AG04449 (cell line): ENCODE data around the gene HAUS7.

Source experiments
- CTCF ChIA-PET: fragments of 350-600 bp; formaldehyde crosslinking; extraction: SDS; loops from one replicate; lab custom pipeline; 2021; ENCODE audit warnings: antibody characterized with exemption; lab: Yijun Ruan, JAX
- POLR2A ChIA-PET: fragments of 400-600, 350-600 bp; formaldehyde crosslinking; extraction: SDS; loops from one replicate; lab custom pipeline; 2020; ENCODE audit warnings: antibody characterized with exemption, inconsistent platforms; lab: Yijun Ruan, JAX
- DNase-seq: peaks from one replicate; pipeline ENCODE4 v3.0.0-alpha.2; 2010; ENCODE audit warnings: low read depth, low spot score
- H3K4me3 ChIP-seq: 2 replicates; pipeline ENCODE4 v1.5.1; 2011; ENCODE audit warnings: low read depth, mild to moderate bottlenecking, control low read depth, low read length
- TF ChIP-seq, protein P1 (sequence below): IDR thresholded peaks from one replicate; pipeline ENCODE4 v1.5.1; 2011; ENCODE audit warnings: mild to moderate bottlenecking, moderate library complexity, low read length, control low read depth, inconsistent platforms; ENCODE audit not compliant: insufficient read depth; ENCODE audit errors: missing control alignments

The HAUS7 gene

DNA sequence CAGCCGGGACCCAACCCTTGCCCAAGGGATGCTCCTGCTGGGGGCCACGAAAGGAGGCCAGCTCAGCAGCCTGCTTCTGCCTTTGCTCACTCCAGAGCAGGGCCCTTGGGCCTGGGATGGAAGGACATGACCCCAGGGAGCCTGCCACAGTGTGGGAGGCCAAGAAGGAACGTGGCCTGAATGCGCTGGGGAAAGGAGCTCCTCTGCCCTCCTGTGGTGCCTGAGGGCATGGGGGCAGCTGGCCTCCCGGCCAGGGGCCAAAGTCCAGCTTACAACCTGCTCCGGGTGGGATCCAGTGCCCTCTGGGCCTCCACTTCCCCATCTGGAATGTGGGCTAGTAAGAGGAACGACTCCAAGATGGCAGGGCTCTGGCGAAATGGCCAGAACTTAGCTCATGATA, 45.1 kb upstream of the HAUS7 start:
- no peak overlapping the region for H3K4me3 ChIP-seq
- POLR2A ChIA-PET = interaction anchor here (2.4 kb wide), 1 partner anchor 44 kb away, joined by 9 read pairs; the partner anchor contains the start of gene HAUS7
- TF ChIP-seq, protein P1, sequence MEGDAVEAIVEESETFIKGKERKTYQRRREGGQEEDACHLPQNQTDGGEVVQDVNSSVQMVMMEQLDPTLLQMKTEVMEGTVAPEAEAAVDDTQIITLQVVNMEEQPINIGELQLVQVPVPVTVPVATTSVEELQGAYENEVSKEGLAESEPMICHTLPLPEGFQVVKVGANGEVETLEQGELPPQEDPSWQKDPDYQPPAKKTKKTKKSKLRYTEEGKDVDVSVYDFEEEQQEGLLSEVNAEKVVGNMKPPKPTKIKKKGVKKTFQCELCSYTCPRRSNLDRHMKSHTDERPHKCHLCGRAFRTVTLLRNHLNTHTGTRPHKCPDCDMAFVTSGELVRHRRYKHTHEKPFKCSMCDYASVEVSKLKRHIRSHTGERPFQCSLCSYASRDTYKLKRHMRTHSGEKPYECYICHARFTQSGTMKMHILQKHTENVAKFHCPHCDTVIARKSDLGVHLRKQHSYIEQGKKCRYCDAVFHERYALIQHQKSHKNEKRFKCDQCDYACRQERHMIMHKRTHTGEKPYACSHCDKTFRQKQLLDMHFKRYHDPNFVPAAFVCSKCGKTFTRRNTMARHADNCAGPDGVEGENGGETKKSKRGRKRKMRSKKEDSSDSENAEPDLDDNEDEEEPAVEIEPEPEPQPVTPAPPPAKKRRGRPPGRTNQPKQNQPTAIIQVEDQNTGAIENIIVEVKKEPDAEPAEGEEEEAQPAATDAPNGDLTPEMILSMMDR = no peak
- DNase-seq = no peak
- CTCF ChIA-PET = interaction anchor here (0.9 to 2.5 kb wide), 4 partner anchors 21 to 55 kb away, joined by 3 to 10 read pairs (median 4); partner anchors contain the start of genes BGN and HAUS7

DNA sequence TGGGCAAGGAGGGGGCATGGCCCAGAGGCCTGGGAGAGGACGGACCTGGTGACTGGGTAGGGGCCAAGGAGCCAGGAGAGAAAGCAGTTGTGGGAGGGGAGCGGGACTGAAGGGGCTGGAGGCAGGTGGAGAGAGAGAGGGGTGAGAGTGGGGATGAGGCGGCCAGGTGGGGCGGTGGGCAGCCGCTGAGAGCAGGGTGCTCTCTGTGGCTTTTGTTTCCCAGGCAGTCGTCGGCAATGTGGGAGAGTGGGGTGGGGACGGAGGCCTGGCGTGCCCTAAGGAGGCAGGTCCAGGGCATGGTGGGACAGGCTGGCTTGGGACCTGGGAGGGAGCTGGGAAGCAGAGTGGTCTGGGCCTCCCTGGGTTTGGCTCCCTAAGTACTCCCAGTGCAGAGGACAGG, 43.9 kb upstream of the HAUS7 start:
- CTCF ChIA-PET = interaction anchor here (2.5 kb wide), 1 partner anchor 44 kb away, joined by 10 read pairs; the partner anchor contains the start of gene HAUS7
- no peak for DNase-seq
- TF ChIP-seq, protein P1 = no peak
- H3K4me3 ChIP-seq = no peak overlapping the region
- POLR2A ChIA-PET = interaction anchor here (2.4 kb wide), 1 partner anchor 43 kb away, joined by 9 read pairs; the partner anchor contains the start of gene HAUS7

DNA sequence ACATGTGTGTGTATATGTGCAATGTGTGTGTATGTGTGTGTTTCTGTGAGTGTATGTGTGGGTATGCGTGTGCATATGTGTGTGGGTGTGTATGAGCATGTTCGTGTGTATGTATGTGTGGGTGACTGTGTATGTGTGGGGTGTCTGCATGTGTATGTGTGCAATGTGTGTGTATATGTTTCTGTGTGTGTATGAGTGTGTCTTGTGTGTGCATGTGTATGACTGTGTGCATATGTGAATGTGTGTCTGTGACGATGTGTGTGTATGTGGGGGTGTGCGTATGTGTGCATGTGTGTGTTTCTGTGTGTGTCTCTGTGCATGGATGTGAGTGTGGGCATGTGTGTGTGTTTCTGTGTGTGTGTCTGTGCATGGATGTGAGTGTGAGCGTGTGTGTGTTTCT, 42.9 kb upstream of the HAUS7 start:
- no peak overlapping the region for H3K4me3 ChIP-seq
- TF ChIP-seq, protein P1 = no peak
- no peak for DNase-seq
- ChIA-PET POLR2A (interaction anchor here (1.3 kb wide), 1 partner anchor 42 kb away, joined by 4 read pairs; no protein-coding TSS in a partner anchor), CTCF (no interaction called here)

DNA sequence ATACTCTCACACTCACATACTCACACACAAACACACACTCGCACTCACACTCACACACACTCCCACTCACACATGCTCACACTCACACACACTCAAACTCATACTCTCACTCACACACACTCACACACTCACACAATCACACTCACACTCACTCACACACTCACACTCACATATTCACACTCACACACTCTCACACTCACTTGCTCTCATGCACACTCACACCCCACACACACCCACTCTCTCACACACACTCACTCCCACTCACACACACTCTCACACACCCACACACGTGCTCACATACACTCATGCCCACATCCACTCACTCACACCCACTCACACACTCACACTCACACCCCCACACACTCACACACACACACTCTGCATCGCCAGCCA, 42.1 kb upstream of the HAUS7 start:
- CTCF ChIA-PET = no interaction called here
- TF ChIP-seq, protein P1 = no peak
- POLR2A ChIA-PET = interaction anchor here (0.7 to 1.3 kb wide), 2 partner anchors 41 to 43 kb away, joined by 3 to 4 read pairs; partner anchors contain the start of gene HAUS7
- H3K4me3 ChIP-seq = no peak overlapping the region
- DNase-seq = no peak

DNA sequence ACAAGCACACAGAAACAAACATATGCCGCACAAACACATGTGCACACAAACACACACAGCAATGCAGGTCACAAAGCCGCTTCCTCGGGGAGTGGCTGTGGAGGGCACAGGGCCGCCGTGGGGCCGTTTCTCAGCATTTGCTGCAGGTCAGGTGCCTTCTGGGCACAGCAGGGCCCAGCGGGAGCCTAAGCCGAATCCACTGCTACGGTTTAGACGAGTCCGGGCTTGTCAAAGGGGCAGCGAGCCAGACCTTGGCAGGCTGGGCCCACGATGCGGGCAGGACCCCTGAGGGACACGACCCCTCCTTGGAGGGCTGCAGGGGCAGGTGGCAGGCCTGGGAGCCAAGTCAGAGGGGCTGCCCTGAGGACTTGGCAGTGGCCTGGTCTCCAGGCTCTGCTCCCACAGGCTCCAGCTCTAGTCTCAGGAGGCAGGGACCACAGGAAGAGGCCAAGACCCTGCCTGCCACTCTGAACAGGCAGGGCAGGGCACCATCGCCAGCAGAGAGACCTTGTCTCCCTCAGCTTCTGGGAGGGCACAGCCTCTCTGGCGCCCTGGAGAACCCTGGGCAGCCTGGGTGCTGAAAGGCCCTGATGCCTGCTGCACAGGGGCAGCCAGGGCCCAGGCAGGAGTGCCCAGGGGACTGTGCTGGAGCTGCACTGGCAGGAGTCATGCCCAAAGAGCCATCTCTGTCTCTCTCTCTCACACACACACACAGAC, 41.6 kb upstream of the HAUS7 start:
- ChIA-PET CTCF (interaction anchor here (1.5 to 7.7 kb wide), 4 partner anchors 16 to 479 kb away, joined by 5 to 166 read pairs (median 38); partner anchors contain the start of gene HAUS7), POLR2A (interaction anchor here (0.7 to 3.8 kb wide), 4 partner anchors 17 to 42 kb away, joined by 3 to 20 read pairs (median 4); partner anchors contain the start of genes BGN and HAUS7)
- H3K4me3 ChIP-seq = no peak overlapping the region
- no peak for DNase-seq
- TF ChIP-seq, protein P1 = no peak

DNA sequence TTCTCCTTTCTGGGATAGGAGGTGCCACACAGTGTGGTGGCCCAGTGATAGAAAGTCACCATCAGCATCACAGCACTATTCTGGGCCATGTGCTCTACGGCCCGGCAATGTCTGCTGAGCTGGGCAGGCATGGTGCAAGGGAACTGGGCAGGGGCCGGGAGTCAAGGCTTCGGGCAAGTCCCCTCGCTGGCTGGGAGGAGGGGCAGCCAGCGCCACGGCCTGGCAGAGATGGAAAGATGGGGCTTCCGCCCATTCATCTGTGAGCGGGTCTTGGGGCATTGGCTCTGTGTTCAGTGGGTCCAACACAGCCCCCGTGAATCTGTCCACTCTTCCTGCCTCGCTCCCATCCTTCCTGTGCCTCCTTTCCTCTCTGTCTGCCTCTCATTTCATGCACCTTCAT, 40.0 kb upstream of the HAUS7 start:
- ChIA-PET POLR2A (interaction anchor here (1.5 to 3.8 kb wide), 2 partner anchors 16 to 40 kb away, joined by 4 to 20 read pairs; partner anchors contain the start of genes BGN and HAUS7), CTCF (interaction anchor here (1.5 to 7.7 kb wide), 4 partner anchors 14 to 478 kb away, joined by 5 to 166 read pairs (median 38); partner anchors contain the start of gene HAUS7)
- no peak for DNase-seq
- H3K4me3 ChIP-seq = no peak overlapping the region
- TF ChIP-seq, protein P1 = no peak
